CD8-positive, alpha-beta memory T cell (primary cell): Measurements from ENCODE around the gene MEIS1. TPM values are rescaled to one million over a fixed set of nuclear protein-coding genes. Genes with fewer than 3 reads are reported as not detected.

Source experiments
- CTCF ChIA-PET: fragments of 350-600 bp; sonication (Branson Sonifier 250); formaldehyde crosslinking; loops from one replicate; lab custom pipeline; 2021; ENCODE audit warnings: antibody characterized with exemption; lab: Charles Lee
- POLR2A ChIA-PET: fragments of 350-600 bp; sonication (Branson Sonifier 250); formaldehyde crosslinking; loops from one replicate; lab custom pipeline; 2021; ENCODE audit warnings: antibody characterized with exemption; lab: Charles Lee
- DNase-seq, 5 donors: peaks; one replicate each; pipeline versions ENCODE4 v3.0.0 to v3.0.0-alpha.2; 2020 to 2022; ENCODE audit warnings: mixed read lengths in 1 of 5
- H3K27ac ChIP-seq: one replicate; pipeline ENCODE4 v1.7.0; 2013; ENCODE audit warnings: low read depth, mild to moderate bottlenecking, low read length, moderate library complexity
- H3K27me3 ChIP-seq: 2 replicates; pipeline ENCODE4 v1.7.0; 2013; ENCODE audit warnings: low read length, mild to moderate bottlenecking; ENCODE audit not compliant: insufficient read depth, poor library complexity, severe bottlenecking
- H3K36me3 ChIP-seq: 2 replicates; pipeline ENCODE4 v1.7.0; 2013; ENCODE audit warnings: mild to moderate bottlenecking, low read length, moderate library complexity; ENCODE audit not compliant: insufficient read depth
- H3K4me1 ChIP-seq: 2 replicates; pipeline ENCODE4 v1.7.0; 2013; ENCODE audit warnings: mild to moderate bottlenecking, low read length, moderate library complexity; ENCODE audit not compliant: insufficient read depth
- H3K4me3 ChIP-seq: 2 replicates; pipeline ENCODE4 v1.7.0; 2013; ENCODE audit warnings: mild to moderate bottlenecking, low read length
- H3K9me3 ChIP-seq: 2 replicates; pipeline ENCODE4 v1.7.0; 2013; ENCODE audit warnings: mild to moderate bottlenecking, low read length
- H3K27ac Mint-ChIP-seq, 8 donors: one replicate each; pipeline ENCODE4 v1.8.0; 2020 to 2021; ENCODE audit warnings: mixed read lengths in 8 of 8, mild to moderate bottlenecking in 6 of 8, inconsistent platforms in 3 of 8, moderate library complexity in 3 of 8
- H3K27me3 Mint-ChIP-seq, 2 donors: one replicate each; pipeline ENCODE4 v1.8.0; 2020 to 2021; ENCODE audit warnings: mixed read lengths in 2 of 2, mild to moderate bottlenecking in 1 of 2, moderate library complexity in 1 of 2
- H3K36me3 Mint-ChIP-seq, 3 donors: one replicate each; pipeline ENCODE4 v1.8.0; 2020 to 2021; ENCODE audit warnings: mixed read lengths in 3 of 3, inconsistent platforms in 1 of 3, mild to moderate bottlenecking in 1 of 3
- H3K4me1 Mint-ChIP-seq, 3 donors: one replicate each; pipeline ENCODE4 v1.8.0; 2020 to 2021; ENCODE audit warnings: mixed read lengths in 3 of 3, inconsistent platforms in 1 of 3, mild to moderate bottlenecking in 1 of 3
- H3K4me3 Mint-ChIP-seq, 7 donors: one replicate each; pipeline ENCODE4 v1.8.0; 2020 to 2021; ENCODE audit warnings: mixed read lengths in 7 of 7, mild to moderate bottlenecking in 6 of 7, moderate library complexity in 4 of 7, inconsistent platforms in 2 of 7
- H3K9me3 Mint-ChIP-seq, 5 donors: one replicate each; pipeline ENCODE4 v1.8.0; 2020 to 2022; ENCODE audit warnings: mixed read lengths in 5 of 5, mild to moderate bottlenecking in 3 of 5, moderate library complexity in 2 of 5, inconsistent platforms in 1 of 5
- polyA plus RNA-seq: library from polyadenylated mRNA; unstranded; fragments of 300-500 nt; fragmentation: Illumina TruSeq; gene quantifications from one replicate; pipeline ENCODE4 v1.2.3, GENCODE V29; 2021
- total RNA-seq, 2 experiments: library from RNA; stranded (reverse); gene quantifications; one replicate each; pipeline ENCODE4 v1.2.3, GENCODE V29; 2021

The MEIS1 gene
- total and polyA plus RNA-seq, 3 experiments from 2014 or later: not detected

DNA sequence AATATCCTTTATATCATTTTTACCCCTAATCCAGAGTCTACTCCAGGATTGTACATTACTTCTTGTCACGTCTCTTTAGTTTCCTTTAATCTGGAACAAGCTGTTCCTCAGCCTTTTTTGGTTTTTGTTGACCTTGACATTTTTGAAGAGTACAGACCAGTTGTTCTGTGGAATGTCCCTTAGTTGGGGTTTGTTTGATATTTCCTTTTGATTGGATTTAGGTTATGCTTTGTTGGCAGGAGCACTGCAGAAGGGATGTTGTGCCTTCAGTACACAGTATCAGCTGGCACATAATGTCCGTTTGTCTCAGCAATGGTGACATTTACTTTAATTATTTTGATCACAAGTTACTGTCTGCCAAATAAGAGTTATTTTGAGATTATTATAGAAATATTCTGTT is 160.6 kb downstream of the MEIS1 start:
- Mint-ChIP-seq H3K27me3 (no peaks in the 10 kb centered on the region), H3K9me3 (peaks cover 0 to 10% (median 4%) of the 10 kb centered on the region in 5 donors), H3K4me3 (no peak overlapping the region), H3K27ac (no peak overlapping the region), H3K36me3 (no peaks in the 10 kb centered on the region), H3K4me1 (no peaks in the 10 kb centered on the region)
- CTCF ChIA-PET: no interaction called here
- POLR2A ChIA-PET: no interaction called here
- H3K27ac ChIP-seq: no peak overlapping the region
- H3K4me1 ChIP-seq: no peaks in the 10 kb centered on the region
- H3K4me3 ChIP-seq: no peak overlapping the region
- no peaks in the 10 kb centered on the region for H3K9me3 ChIP-seq
- H3K27me3 ChIP-seq: no peaks in the 10 kb centered on the region
- DNase-seq: no peak
- H3K36me3 ChIP-seq: no peaks in the 10 kb centered on the region

DNA sequence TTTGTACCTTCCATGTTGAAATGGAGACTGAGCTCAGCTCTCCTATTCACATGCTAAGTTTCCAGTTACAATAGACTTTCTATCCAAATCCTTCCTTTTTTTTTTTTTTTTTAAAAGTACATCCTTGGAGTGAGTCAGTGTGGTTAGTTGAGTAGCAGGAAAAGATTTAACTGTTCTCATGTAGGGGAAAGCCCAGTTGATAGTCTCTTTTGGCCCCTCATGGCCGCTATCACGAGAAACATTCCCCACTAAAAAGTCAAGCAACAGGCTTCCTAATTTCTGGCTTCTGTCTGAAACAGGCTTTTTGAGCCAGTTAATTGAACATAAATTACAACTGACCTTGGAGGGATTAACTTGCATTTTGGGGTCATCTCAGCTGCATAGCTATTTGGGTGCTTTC is 161.3 kb downstream of the MEIS1 start:
- Histone ChIP-seq H3K4me3 (no peak overlapping the region), H3K36me3 (no peaks in the 10 kb centered on the region), H3K27me3 (no peaks in the 10 kb centered on the region), H3K9me3 (no peaks in the 10 kb centered on the region), H3K4me1 (no peaks in the 10 kb centered on the region), H3K27ac (no peak overlapping the region)
- DNase-seq: no peak
- Mint-ChIP-seq H3K36me3 (no peaks in the 10 kb centered on the region), H3K4me1 (no peaks in the 10 kb centered on the region), H3K4me3 (no peak overlapping the region), H3K9me3 (peaks cover 0 to 9% (median 4%) of the 10 kb centered on the region in 5 donors), H3K27ac (no peak overlapping the region), H3K27me3 (no peaks in the 10 kb centered on the region)
- ChIA-PET CTCF (no interaction called here), POLR2A (no interaction called here)

DNA sequence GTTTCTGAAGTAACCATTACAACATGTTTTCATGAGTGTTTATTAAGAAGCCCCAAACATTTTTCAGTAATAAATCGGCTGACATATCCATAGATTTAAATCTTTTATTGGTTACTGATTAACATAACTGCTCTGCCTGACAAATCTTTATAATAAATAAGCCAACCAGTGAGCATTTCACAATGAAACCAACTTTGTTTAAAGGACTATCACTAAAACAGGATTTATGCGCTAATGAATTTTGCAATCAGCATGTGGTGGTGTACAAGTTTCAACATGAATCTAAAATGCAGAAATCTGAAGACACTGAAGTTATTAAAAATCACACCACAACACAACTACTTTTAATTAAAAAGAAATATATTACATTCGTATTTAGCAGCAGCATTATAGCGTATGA is 166.7 kb downstream of the MEIS1 start:
- H3K4me3 Mint-ChIP-seq: no peak overlapping the region
- Histone ChIP-seq H3K27me3 (no peaks in the 10 kb centered on the region), H3K4me3 (no peak overlapping the region), H3K9me3 (no peaks in the 10 kb centered on the region), H3K27ac (no peak overlapping the region), H3K36me3 (no peaks in the 10 kb centered on the region), H3K4me1 (no peaks in the 10 kb centered on the region)
- no peaks in the 10 kb centered on the region for H3K4me1 Mint-ChIP-seq
- POLR2A ChIA-PET: no interaction called here
- H3K9me3 Mint-ChIP-seq: peaks cover 2 to 12% (median 7%) of the 10 kb centered on the region in 5 donors
- H3K27me3 Mint-ChIP-seq: no peaks in the 10 kb centered on the region
- DNase-seq: no peak
- H3K27ac Mint-ChIP-seq: no peak overlapping the region
- no peaks in the 10 kb centered on the region for H3K36me3 Mint-ChIP-seq
- CTCF ChIA-PET: no interaction called here

DNA sequence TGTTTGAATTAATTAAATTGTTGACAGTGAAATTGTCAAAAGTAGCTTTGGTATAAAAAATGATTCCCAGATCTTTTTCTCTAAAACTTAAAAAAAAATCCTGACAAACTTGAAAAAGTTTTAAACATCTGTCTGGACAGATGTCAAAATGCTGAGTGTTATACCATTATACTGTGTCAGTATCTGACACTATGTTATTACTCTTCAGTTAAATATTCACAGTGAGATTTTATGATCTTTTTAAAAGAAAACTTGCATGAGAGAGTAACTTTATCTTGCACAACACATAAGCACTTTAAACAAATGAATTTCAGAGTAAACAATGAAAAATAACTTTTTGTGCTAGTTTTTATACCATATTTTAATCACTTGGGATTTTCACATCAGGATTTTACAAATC is 167.4 kb downstream of the MEIS1 start:
- no peaks in the 10 kb centered on the region for H3K36me3 ChIP-seq
- no peak overlapping the region for H3K27ac ChIP-seq
- H3K27me3 ChIP-seq: no peaks in the 10 kb centered on the region
- ChIA-PET CTCF (no interaction called here), POLR2A (no interaction called here)
- Mint-ChIP-seq H3K27me3 (no peaks in the 10 kb centered on the region), H3K4me3 (no peak overlapping the region), H3K36me3 (no peaks in the 10 kb centered on the region), H3K27ac (no peak overlapping the region), H3K9me3 (peaks cover 2 to 12% (median 5%) of the 10 kb centered on the region in 5 donors), H3K4me1 (no peaks in the 10 kb centered on the region)
- H3K4me1 ChIP-seq: no peaks in the 10 kb centered on the region
- H3K9me3 ChIP-seq: no peaks in the 10 kb centered on the region
- no peak overlapping the region for H3K4me3 ChIP-seq
- no peak for DNase-seq

DNA sequence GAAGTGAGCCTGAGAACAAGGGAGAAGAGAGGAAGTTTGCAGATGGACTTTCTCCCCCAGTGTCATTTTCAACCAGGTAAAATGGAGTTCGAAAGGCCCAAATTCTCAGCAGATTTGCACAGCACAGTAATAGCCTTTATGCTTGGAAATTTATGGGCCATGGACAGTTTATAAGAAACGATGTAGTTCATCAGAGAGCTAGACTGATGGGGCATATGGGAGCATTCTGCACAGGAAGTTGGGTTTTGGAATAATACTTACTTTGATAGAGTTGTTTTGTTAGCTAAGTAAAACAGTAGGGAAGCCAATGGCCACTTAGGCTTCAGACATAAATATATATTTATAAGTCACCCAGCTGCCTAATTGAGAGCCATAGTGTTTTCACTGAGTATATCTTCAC is 169.4 kb downstream of the MEIS1 start:
- CTCF ChIA-PET: no interaction called here
- no peak overlapping the region for H3K27ac ChIP-seq

DNA sequence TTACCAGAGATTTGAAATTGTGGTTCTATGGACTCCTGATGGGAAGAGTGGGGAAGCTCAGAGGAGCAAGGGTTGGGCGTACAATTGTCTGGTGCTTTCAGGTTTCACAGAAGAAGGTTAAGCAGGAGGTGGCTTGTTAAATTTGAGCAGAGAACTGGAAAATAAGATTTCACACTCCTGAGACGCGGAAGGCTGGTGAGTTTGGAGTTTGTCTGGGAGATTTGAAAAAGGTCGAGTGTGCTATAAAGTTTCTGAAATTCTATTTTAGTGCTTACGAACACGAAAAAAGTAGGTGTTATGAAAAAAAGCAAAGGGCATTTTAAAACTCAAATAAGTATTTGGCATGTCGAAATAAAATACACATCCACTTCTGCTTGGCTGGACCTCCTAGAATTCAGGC is 170.1 kb downstream of the MEIS1 start:
- CTCF ChIA-PET: no interaction called here

More for the DNA sequence above, 169.4 kb downstream of the MEIS1 start:
- Mint-ChIP-seq H3K27me3 (no peaks in the 10 kb centered on the region), H3K4me1 (no peaks in the 10 kb centered on the region), H3K4me3 (no peak overlapping the region), H3K36me3 (no peaks in the 10 kb centered on the region), H3K9me3 (peaks cover 0 to 16% (median 6%) of the 10 kb centered on the region in 5 donors), H3K27ac (peak overlapping the region in 1 of 8 donors; percentile 6)
- Histone ChIP-seq H3K4me1 (no peaks in the 10 kb centered on the region), H3K4me3 (no peak overlapping the region), H3K27me3 (no peaks in the 10 kb centered on the region), H3K36me3 (no peaks in the 10 kb centered on the region), H3K9me3 (no peaks in the 10 kb centered on the region)
- no peak for DNase-seq
- POLR2A ChIA-PET: no interaction called here

DNA sequence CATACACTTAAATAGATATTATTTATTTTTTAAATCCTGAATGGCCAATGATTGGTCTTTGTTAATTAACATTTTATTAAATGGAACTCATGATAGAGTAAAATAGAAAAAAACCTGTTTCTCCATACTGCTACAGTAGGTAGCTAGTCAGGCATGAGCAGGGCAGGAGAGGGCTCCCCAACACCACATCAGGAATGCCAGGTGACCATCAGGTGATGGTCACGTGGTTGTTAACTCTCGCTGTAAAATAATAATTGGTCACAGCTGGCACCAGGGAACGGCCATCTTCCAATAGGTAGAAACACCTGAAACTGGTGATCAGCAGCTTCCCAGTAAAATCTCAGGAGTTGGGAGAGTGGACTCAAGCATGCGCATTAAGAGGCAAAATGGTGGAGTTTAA is 172.2 kb downstream of the MEIS1 start:
- ChIA-PET POLR2A (no interaction called here), CTCF (no interaction called here)
- Mint-ChIP-seq H3K4me1 (no peaks in the 10 kb centered on the region), H3K36me3 (no peaks in the 10 kb centered on the region), H3K4me3 (no peak overlapping the region), H3K9me3 (peaks cover 0 to 18% (median 9%) of the 10 kb centered on the region in 5 donors), H3K27me3 (no peaks in the 10 kb centered on the region), H3K27ac (no peak overlapping the region)
- Histone ChIP-seq H3K9me3 (no peaks in the 10 kb centered on the region), H3K27ac (no peak overlapping the region), H3K27me3 (no peaks in the 10 kb centered on the region), H3K36me3 (no peaks in the 10 kb centered on the region), H3K4me1 (no peaks in the 10 kb centered on the region), H3K4me3 (no peak overlapping the region)
- no peak for DNase-seq

More for the DNA sequence above, 170.1 kb downstream of the MEIS1 start:
- no peak overlapping the region for H3K4me3 ChIP-seq
- Mint-ChIP-seq H3K27ac (no peak overlapping the region), H3K36me3 (no peaks in the 10 kb centered on the region), H3K4me3 (no peak overlapping the region), H3K27me3 (no peaks in the 10 kb centered on the region), H3K4me1 (no peaks in the 10 kb centered on the region), H3K9me3 (peaks cover 0 to 13% (median 7%) of the 10 kb centered on the region in 5 donors)
- POLR2A ChIA-PET: no interaction called here
- H3K4me1 ChIP-seq: no peaks in the 10 kb centered on the region
- H3K9me3 ChIP-seq: no peaks in the 10 kb centered on the region
- H3K36me3 ChIP-seq: no peaks in the 10 kb centered on the region
- no peaks in the 10 kb centered on the region for H3K27me3 ChIP-seq
- H3K27ac ChIP-seq: no peak overlapping the region
- DNase-seq: no peak
